GM12873 (cell line): Measurements from ENCODE around the gene RASSF8.

Source experiments
- TF ChIP-seq, protein P1 (sequence below): IDR thresholded peaks from 2 replicates; pipeline ENCODE4 v1.5.1; 2012; ENCODE audit warnings: low read depth, mild to moderate bottlenecking, moderate library complexity, low read length, control low read depth; ENCODE audit not compliant: insufficient read depth; ENCODE audit errors: missing control alignments

The RASSF8 gene

DNA sequence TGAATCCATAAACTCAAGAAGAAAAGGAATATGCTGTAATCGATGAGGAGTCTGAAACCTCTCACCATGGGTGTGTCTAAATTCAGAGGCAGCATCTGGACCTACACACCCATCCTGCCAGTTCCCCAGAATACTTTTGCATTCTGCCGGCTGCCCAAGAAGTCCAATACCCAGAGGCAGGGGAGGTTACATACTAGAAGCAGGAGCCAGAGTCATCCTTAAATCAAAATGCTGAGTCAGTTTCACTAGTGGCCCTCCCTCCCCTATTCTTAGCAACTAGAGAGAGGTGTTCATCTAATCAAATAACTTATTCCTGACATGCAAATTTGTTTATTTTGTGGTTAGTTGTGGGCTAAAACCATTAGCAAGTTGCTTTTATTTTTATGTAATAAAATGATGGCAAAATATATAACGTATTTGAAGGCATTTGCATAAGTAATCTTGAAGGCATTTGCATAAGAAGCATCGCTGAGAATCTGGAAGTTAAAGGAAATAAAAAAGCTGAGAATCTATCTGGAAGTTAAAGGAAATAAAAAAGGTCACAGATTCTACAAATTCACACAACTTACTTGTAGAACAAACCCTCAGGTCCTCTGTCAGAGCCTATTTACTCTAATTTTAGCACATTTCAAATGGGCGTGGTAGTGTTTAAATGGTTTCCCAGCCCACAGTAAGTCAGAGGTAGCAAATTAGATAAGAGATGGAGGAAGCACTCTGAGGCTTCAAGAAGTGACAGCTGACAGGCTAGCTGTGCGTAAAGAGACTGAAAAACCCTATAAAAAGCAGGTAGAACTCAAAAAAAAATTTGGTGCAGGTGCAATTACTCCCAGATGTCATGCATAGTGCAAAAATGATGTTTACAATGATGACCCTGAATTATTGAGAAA, 158.6 kb downstream of the RASSF8 start:
- TF ChIP-seq, protein P1, sequence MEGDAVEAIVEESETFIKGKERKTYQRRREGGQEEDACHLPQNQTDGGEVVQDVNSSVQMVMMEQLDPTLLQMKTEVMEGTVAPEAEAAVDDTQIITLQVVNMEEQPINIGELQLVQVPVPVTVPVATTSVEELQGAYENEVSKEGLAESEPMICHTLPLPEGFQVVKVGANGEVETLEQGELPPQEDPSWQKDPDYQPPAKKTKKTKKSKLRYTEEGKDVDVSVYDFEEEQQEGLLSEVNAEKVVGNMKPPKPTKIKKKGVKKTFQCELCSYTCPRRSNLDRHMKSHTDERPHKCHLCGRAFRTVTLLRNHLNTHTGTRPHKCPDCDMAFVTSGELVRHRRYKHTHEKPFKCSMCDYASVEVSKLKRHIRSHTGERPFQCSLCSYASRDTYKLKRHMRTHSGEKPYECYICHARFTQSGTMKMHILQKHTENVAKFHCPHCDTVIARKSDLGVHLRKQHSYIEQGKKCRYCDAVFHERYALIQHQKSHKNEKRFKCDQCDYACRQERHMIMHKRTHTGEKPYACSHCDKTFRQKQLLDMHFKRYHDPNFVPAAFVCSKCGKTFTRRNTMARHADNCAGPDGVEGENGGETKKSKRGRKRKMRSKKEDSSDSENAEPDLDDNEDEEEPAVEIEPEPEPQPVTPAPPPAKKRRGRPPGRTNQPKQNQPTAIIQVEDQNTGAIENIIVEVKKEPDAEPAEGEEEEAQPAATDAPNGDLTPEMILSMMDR, result no peak

- TF ChIP-seq, protein P1, result no peak
Measured at GRCh38 chr12:26118308-26118707, 159.8 kb downstream of the RASSF8 start.

- TF ChIP-seq, protein P1, result peak; percentile 51
Measured at GRCh38 chr12:26119391-26119989, 161.0 kb downstream of the RASSF8 start.

- TF ChIP-seq, protein P1, result no peak
Measured at GRCh38 chr12:26120561-26121274, 162.2 kb downstream of the RASSF8 start.

- TF ChIP-seq, protein P1, result no peak
Measured at GRCh38 chr12:26121323-26122060, 163.0 kb downstream of the RASSF8 start.

DNA sequence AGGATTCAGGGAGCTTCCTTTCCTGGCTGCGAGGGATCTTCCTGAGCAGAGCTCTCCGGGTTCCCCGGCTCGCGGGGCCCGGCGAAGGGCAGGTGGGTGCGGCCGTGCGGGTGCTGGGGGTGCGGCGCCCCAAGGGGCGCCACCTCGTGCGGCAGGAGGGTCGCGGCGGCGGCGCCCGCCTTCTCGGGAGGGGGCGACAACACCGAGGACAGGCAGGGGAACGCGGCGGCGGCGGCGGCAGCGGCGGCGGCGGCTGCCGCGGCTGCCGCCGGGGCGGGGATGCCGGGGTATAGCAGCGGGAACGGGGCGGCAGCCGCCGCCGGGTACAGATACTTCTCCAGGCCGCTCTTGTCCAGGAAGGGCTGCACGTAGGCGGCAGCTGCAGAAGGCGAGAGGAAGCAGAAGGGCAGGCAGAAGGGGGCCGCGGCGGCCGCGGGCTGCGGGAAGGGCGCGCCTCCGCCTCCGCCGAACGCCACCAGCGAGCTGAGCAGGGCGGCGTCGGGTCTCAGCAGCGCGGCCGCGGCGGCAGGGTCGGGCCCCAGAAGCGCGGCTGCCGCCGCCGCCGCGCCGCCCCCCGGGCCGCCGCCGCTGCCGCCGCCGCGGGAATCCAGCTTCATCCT, 163.7 kb downstream of the RASSF8 start:
- TF ChIP-seq, protein P1, result no peak
